WTC11 (cell line): ENCODE measurements around the gene TSPYL2. TPM values are rescaled to one million over a fixed set of nuclear protein-coding genes. Genes with fewer than 3 reads are reported as not detected.

Source experiments
- ATAC-seq: fragments of 200-7000 bp; cut with Tn5 transposase; 2 replicates; pipeline ENCODE4 v1.10.0; 2021; ENCODE audit warnings: mild to moderate bottlenecking, moderate library complexity
- CTCF ChIA-PET: fragments of 300-600 bp; sonication (Branson Sonifier 250); formaldehyde crosslinking; loops from one replicate; lab custom pipeline; 2021; ENCODE audit warnings: antibody characterized with exemption; lab: Charles Lee
- POLR2A ChIA-PET: fragments of 350-600 bp; sonication (Branson Sonifier 250); formaldehyde crosslinking; loops from one replicate; lab custom pipeline; 2021; ENCODE audit warnings: antibody characterized with exemption; lab: Charles Lee
- DNase-seq: peaks from one replicate; pipeline ENCODE4 v3.0.0; 2021; ENCODE audit warnings: low spot score
- H3K27ac Mint-ChIP-seq: 2 replicates; pipeline ENCODE4 v1.8.0; 2021; ENCODE audit warnings: mixed read lengths
- H3K27me3 Mint-ChIP-seq: 2 replicates; pipeline ENCODE4 v1.8.0; 2021; ENCODE audit warnings: low read depth, mild to moderate bottlenecking, moderate library complexity, mixed read lengths
- H3K36me3 Mint-ChIP-seq: 2 replicates; pipeline ENCODE4 v1.8.0; 2021; ENCODE audit warnings: mixed read lengths
- H3K4me1 Mint-ChIP-seq: 2 replicates; pipeline ENCODE4 v1.8.0; 2022; ENCODE audit warnings: mixed read lengths
- H3K4me3 Mint-ChIP-seq: 2 replicates; pipeline ENCODE4 v1.8.0; 2021; ENCODE audit warnings: mild to moderate bottlenecking, moderate library complexity, mixed read lengths
- H3K9me3 Mint-ChIP-seq: 2 replicates; pipeline ENCODE4 v1.8.0; 2021; ENCODE audit warnings: mixed read lengths
- ATF1 ChIP-seq: sonication (generic); formaldehyde crosslinking; IDR thresholded peaks from 2 replicates; pipeline ENCODE4 v1.8.1; 2023; ENCODE audit warnings: mild to moderate bottlenecking, moderate library complexity, missing genetic modification reagents
- CREB1 ChIP-seq: sonication (generic); formaldehyde crosslinking; IDR thresholded peaks from 2 replicates; pipeline ENCODE4 v1.8.0; 2023; ENCODE audit warnings: mild to moderate bottlenecking, missing genetic modification reagents
- CREM ChIP-seq: sonication (generic); formaldehyde crosslinking; IDR thresholded peaks from 2 replicates; pipeline ENCODE4 v1.8.1; 2022; ENCODE audit warnings: mild to moderate bottlenecking, missing genetic modification reagents, moderate library complexity
- FOXK1 ChIP-seq: sonication (generic); formaldehyde crosslinking; IDR thresholded peaks from 2 replicates; pipeline ENCODE4 v1.8.0; 2022; ENCODE audit warnings: mild to moderate bottlenecking, moderate library complexity, missing genetic modification reagents
- GRHL2 ChIP-seq: fragments of 250-450 bp; sonication (Bioruptor Pico); IDR thresholded peaks from 2 replicates; pipeline ENCODE4 v1.8.0; 2022; ENCODE audit warnings: mild to moderate bottlenecking, moderate library complexity; ENCODE audit not compliant: insufficient replicate concordance, severe bottlenecking
- HMGA2 ChIP-seq: fragments of 250-450 bp; sonication (Bioruptor Pico); IDR thresholded peaks from 2 replicates; pipeline ENCODE4 v1.4.0; 2021; ENCODE audit warnings: mild to moderate bottlenecking, moderate library complexity
- JAZF1 ChIP-seq: fragments of 250-450 bp; sonication (Bioruptor Pico); IDR thresholded peaks from 2 replicates; pipeline ENCODE4 v1.9.0; 2021; ENCODE audit warnings: moderate library complexity, mild to moderate bottlenecking, inconsistent platforms
- MXD4 ChIP-seq: fragments of 250-450 bp; sonication (Bioruptor Pico); IDR thresholded peaks from 2 replicates; pipeline ENCODE4 v1.8.0; 2021; ENCODE audit warnings: mild to moderate bottlenecking, moderate library complexity, borderline replicate concordance
- NR3C1 ChIP-seq: sonication (generic); formaldehyde crosslinking; conservative IDR thresholded peaks from 2 replicates; pipeline ENCODE4 v1.8.1; 2023; ENCODE audit warnings: low read depth, mild to moderate bottlenecking, missing genetic modification reagents
- SMAD4 ChIP-seq: sonication (generic); formaldehyde crosslinking; IDR thresholded peaks from 2 replicates; pipeline ENCODE4 v1.8.0; 2022; ENCODE audit warnings: mild to moderate bottlenecking, missing genetic modification reagents
- SP1 ChIP-seq: sonication (generic); formaldehyde crosslinking; conservative IDR thresholded peaks from 2 replicates; pipeline ENCODE4 v1.8.1; 2022; ENCODE audit warnings: missing genetic modification reagents
- ZNF671 ChIP-seq: fragments of 250-450 bp; sonication (Bioruptor Pico); IDR thresholded peaks from 2 replicates; pipeline ENCODE4 v1.8.0; 2021; ENCODE audit warnings: mild to moderate bottlenecking
- total RNA-seq: library from RNA; stranded (reverse); gene quantifications from 3 replicates; pipeline ENCODE4 v1.2.3, GENCODE V29; 2021
- TF ChIP-seq, protein P1 (sequence below): sonication (generic); formaldehyde crosslinking; IDR thresholded peaks from 2 replicates; pipeline ENCODE4 v1.8.0; 2022; ENCODE audit warnings: mild to moderate bottlenecking, missing genetic modification reagents
- TF ChIP-seq, protein P2 (sequence below): sonication (generic); formaldehyde crosslinking; IDR thresholded peaks from 2 replicates; pipeline ENCODE4 v1.8.1; 2022; ENCODE audit warnings: mild to moderate bottlenecking, missing genetic modification reagents, moderate library complexity, borderline replicate concordance
- TF ChIP-seq, protein P3 (sequence below): fragments of 200-600 bp; IDR thresholded peaks from 2 replicates; pipeline ENCODE4 v1.8.0; 2022; ENCODE audit warnings: antibody characterized with exemption
- TF ChIP-seq, protein P4 (sequence below): fragments of 250-450 bp; sonication (Bioruptor Pico); IDR thresholded peaks from 2 replicates; pipeline ENCODE4 v1.9.0; 2021; ENCODE audit warnings: moderate library complexity, mild to moderate bottlenecking, inconsistent platforms, borderline replicate concordance
- TF ChIP-seq, protein P5 (sequence below): sonication (generic); formaldehyde crosslinking; IDR thresholded peaks from 2 replicates; pipeline ENCODE4 v1.8.0; 2022; ENCODE audit warnings: missing genetic modification reagents
- TF ChIP-seq, protein P6 (sequence below): sonication (generic); formaldehyde crosslinking; IDR thresholded peaks from 2 replicates; pipeline ENCODE4 v1.8.0; 2022; ENCODE audit warnings: mild to moderate bottlenecking, missing genetic modification reagents
- TF ChIP-seq, protein P7 (sequence below): sonication (generic); formaldehyde crosslinking; IDR thresholded peaks from 2 replicates; pipeline ENCODE4 v1.8.1; 2023; ENCODE audit warnings: mild to moderate bottlenecking, missing genetic modification reagents

TSPYL2 gene
- total RNA-seq, 1 experiment from 2014 or later, result 14.6 TPM

DNA sequence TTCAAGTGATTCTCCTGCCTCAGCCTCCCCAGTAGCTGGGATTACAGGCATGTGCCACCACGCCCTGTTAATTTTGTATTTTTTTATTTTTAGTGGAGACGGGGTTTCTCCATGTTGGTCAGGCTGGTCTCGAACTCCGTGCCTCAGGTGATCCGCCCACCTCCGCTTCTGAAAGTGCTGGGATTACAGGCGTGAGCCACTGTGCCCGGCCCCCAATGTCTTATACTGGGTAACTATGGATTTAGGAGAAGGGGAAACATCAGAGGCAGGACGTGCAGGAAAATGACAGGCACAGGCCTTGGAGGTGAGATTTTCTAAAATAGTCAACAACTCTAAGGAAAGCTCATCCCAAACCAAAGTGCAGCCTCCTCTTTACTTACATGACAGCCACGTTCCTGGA lies 11.1 kb upstream of the TSPYL2 start:
- TF ChIP-seq GRHL2 (CRISPR knock-in tag), result no peak
- TF ChIP-seq, protein P1, sequence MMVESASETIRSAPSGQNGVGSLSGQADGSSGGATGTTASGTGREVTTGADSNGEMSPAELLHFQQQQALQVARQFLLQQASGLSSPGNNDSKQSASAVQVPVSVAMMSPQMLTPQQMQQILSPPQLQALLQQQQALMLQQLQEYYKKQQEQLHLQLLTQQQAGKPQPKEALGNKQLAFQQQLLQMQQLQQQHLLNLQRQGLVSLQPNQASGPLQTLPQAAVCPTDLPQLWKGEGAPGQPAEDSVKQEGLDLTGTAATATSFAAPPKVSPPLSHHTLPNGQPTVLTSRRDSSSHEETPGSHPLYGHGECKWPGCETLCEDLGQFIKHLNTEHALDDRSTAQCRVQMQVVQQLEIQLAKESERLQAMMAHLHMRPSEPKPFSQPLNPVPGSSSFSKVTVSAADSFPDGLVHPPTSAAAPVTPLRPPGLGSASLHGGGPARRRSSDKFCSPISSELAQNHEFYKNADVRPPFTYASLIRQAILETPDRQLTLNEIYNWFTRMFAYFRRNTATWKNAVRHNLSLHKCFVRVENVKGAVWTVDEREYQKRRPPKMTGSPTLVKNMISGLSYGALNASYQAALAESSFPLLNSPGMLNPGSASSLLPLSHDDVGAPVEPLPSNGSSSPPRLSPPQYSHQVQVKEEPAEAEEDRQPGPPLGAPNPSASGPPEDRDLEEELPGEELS (CRISPR knock-in tag), result no peak
- TF ChIP-seq, protein P2, sequence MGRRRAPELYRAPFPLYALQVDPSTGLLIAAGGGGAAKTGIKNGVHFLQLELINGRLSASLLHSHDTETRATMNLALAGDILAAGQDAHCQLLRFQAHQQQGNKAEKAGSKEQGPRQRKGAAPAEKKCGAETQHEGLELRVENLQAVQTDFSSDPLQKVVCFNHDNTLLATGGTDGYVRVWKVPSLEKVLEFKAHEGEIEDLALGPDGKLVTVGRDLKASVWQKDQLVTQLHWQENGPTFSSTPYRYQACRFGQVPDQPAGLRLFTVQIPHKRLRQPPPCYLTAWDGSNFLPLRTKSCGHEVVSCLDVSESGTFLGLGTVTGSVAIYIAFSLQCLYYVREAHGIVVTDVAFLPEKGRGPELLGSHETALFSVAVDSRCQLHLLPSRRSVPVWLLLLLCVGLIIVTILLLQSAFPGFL, result no peak
- no peak for TF ChIP-seq CREM
- no peak for TF ChIP-seq ZNF671
- TF ChIP-seq SP1 (CRISPR knock-in tag), result no peak
- TF ChIP-seq HMGA2 (CRISPR knock-in tag), result no peak
- TF ChIP-seq ATF1 (CRISPR knock-in tag), result no peak
- Mint-ChIP-seq H3K4me1 (peaks cover 14% of the 10 kb centered on the region), H3K27ac (no peak overlapping the region), H3K9me3 (no peaks in the 10 kb centered on the region), H3K36me3 (no peaks in the 10 kb centered on the region), H3K4me3 (no peak overlapping the region), H3K27me3 (no peaks in the 10 kb centered on the region; the same call in 1 of the 2 replicates)
- CTCF ChIA-PET, result interaction anchor here (1.0 kb wide), 1 partner anchor 11 kb away, joined by 6 read pairs; the partner anchor contains the start of gene TSPYL2
- POLR2A ChIA-PET, result no interaction called here
- ATAC-seq (no peak), DNase-seq (no peak)

DNA sequence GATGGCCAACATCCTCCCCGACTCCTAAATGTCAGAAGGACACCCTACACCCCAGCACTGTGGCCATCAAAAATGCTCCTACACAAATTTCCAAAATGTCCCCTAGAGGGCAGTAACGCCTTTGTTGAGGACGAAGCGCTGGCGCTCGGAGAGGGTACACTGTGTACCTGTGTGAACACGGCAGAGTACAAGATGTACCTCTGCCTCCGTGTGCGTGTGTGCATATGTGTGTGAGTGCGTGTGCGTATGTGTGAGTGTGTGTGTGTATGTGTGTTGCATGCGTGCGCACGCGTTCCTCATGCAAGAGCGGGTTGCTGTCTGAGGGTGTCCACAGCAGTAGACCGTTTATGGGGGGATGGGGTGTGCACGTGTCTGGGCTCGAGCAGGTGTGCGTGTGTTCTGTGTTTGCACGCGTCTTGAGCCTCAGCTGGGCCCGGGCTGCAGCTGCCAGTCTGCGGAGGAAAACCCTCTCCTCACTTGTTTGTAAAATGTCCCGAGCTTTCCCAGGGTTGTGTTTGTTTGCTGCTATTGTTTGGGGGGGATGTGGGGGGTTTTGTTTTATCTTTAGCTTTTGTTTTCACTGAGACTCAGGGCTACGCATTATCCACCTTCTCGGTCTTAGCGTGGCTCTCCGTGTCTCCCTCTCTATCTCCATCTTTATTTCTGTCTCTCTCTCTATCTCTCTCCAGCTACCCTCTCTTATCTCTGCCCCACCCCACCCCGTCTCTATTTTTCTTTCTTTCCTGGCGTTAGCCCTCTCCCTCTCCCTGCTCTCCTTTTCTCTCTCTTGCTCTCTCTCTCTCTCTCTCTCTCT lies 10.4 kb upstream of the TSPYL2 start:
- peak; percentile 55 for DNase-seq

More for the DNA sequence above, 10.4 kb upstream of the TSPYL2 start:
- Mint-ChIP-seq H3K9me3 (no peaks in the 10 kb centered on the region), H3K36me3 (no peaks in the 10 kb centered on the region), H3K4me1 (peaks cover 14% of the 10 kb centered on the region), H3K27me3 (no peaks in the 10 kb centered on the region; the same call in 1 of the 2 replicates), H3K27ac (no peak overlapping the region), H3K4me3 (peak overlapping the region; percentile 80)
- ChIA-PET POLR2A (no interaction called here), CTCF (interaction anchor here (1.0 to 2.0 kb wide), 3 partner anchors 10 to 17 kb away, joined by 3 to 9 read pairs (median 6); partner anchors contain the start of gene TSPYL2)
- ATAC-seq, result peak; percentile 82
- TF ChIP-seq JAZF1 (CRISPR knock-in tag), result no peak
- no peak for TF ChIP-seq MXD4 (CRISPR knock-in tag)
- TF ChIP-seq CREM, result no peak
- TF ChIP-seq, protein P3, sequence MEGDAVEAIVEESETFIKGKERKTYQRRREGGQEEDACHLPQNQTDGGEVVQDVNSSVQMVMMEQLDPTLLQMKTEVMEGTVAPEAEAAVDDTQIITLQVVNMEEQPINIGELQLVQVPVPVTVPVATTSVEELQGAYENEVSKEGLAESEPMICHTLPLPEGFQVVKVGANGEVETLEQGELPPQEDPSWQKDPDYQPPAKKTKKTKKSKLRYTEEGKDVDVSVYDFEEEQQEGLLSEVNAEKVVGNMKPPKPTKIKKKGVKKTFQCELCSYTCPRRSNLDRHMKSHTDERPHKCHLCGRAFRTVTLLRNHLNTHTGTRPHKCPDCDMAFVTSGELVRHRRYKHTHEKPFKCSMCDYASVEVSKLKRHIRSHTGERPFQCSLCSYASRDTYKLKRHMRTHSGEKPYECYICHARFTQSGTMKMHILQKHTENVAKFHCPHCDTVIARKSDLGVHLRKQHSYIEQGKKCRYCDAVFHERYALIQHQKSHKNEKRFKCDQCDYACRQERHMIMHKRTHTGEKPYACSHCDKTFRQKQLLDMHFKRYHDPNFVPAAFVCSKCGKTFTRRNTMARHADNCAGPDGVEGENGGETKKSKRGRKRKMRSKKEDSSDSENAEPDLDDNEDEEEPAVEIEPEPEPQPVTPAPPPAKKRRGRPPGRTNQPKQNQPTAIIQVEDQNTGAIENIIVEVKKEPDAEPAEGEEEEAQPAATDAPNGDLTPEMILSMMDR, result peak; percentile 25; the same call in 1 of the 2 replicates
- TF ChIP-seq, protein P4, sequence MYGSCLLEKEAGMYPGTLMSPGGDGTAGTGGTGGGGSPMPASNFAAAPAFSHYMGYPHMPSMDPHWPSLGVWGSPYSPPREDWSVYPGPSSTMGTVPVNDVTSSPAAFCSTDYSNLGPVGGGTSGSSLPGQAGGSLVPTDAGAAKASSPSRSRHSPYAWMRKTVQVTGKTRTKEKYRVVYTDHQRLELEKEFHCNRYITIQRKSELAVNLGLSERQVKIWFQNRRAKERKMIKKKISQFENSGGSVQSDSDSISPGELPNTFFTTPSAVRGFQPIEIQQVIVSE (CRISPR knock-in tag), result no peak
- no peak for TF ChIP-seq FOXK1 (CRISPR knock-in tag)
- TF ChIP-seq, protein P5, sequence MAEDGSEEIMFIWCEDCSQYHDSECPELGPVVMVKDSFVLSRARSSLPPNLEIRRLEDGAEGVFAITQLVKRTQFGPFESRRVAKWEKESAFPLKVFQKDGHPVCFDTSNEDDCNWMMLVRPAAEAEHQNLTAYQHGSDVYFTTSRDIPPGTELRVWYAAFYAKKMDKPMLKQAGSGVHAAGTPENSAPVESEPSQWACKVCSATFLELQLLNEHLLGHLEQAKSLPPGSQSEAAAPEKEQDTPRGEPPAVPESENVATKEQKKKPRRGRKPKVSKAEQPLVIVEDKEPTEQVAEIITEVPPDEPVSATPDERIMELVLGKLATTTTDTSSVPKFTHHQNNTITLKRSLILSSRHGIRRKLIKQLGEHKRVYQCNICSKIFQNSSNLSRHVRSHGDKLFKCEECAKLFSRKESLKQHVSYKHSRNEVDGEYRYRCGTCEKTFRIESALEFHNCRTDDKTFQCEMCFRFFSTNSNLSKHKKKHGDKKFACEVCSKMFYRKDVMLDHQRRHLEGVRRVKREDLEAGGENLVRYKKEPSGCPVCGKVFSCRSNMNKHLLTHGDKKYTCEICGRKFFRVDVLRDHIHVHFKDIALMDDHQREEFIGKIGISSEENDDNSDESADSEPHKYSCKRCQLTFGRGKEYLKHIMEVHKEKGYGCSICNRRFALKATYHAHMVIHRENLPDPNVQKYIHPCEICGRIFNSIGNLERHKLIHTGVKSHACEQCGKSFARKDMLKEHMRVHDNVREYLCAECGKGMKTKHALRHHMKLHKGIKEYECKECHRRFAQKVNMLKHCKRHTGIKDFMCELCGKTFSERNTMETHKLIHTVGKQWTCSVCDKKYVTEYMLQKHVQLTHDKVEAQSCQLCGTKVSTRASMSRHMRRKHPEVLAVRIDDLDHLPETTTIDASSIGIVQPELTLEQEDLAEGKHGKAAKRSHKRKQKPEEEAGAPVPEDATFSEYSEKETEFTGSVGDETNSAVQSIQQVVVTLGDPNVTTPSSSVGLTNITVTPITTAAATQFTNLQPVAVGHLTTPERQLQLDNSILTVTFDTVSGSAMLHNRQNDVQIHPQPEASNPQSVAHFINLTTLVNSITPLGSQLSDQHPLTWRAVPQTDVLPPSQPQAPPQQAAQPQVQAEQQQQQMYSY (CRISPR knock-in tag), result no peak
- TF ChIP-seq SMAD4 (CRISPR knock-in tag), result no peak
- TF ChIP-seq, protein P6, sequence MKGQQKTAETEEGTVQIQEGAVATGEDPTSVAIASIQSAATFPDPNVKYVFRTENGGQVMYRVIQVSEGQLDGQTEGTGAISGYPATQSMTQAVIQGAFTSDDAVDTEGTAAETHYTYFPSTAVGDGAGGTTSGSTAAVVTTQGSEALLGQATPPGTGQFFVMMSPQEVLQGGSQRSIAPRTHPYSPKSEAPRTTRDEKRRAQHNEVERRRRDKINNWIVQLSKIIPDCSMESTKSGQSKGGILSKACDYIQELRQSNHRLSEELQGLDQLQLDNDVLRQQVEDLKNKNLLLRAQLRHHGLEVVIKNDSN (CRISPR knock-in tag), result no peak
- no peak for TF ChIP-seq NR3C1 (CRISPR knock-in tag)
- TF ChIP-seq, protein P7, sequence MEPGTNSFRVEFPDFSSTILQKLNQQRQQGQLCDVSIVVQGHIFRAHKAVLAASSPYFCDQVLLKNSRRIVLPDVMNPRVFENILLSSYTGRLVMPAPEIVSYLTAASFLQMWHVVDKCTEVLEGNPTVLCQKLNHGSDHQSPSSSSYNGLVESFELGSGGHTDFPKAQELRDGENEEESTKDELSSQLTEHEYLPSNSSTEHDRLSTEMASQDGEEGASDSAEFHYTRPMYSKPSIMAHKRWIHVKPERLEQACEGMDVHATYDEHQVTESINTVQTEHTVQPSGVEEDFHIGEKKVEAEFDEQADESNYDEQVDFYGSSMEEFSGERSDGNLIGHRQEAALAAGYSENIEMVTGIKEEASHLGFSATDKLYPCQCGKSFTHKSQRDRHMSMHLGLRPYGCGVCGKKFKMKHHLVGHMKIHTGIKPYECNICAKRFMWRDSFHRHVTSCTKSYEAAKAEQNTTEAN (CRISPR knock-in tag), result peak; percentile 72; the same call in 1 of the 2 replicates
- no peak for TF ChIP-seq CREB1 (CRISPR knock-in tag)
